Stomach (tissue), 9 donors: ENCODE data around the gene FTO. TPM values are rescaled to one million over a fixed set of nuclear protein-coding genes. Genes with fewer than 3 reads are reported as not detected.

ENCODE experiments used
- DNase-seq, 2 donors: peaks; one replicate each; pipeline versions ENCODE4 v3.0.0 to v3.0.0-alpha.2; 2013 to 2019
- H3K27ac ChIP-seq, 5 donors: fragments of 200-600 bp in 4 of 5; sonication (generic) in 4 of 5; one replicate each; pipeline ENCODE4 v1.5.1; 2013 to 2019; ENCODE audit warnings: mild to moderate bottlenecking in 1 of 5, moderate library complexity in 1 of 5
- H3K27me3 ChIP-seq, 3 donors: fragments of 200-600 bp; sonication (generic); one replicate each; pipeline ENCODE4 v1.5.1; 2017 to 2019; ENCODE audit warnings: mixed run types in 1 of 3
- H3K36me3 ChIP-seq, 4 donors: fragments of 200-600 bp; sonication (generic); 1 replicate in 3 of 4; 2 replicates in 1 of 4; pipeline ENCODE4 v1.5.1; 2016 to 2019
- H3K4me1 ChIP-seq, 4 donors: fragments of 200-600 bp; sonication (generic); one replicate each; pipeline ENCODE4 v1.5.1; 2016 to 2019
- H3K4me3 ChIP-seq, 4 donors: fragments of 200-600 bp; sonication (generic) in 3 of 4; one replicate each; pipeline ENCODE4 v1.5.1; 2016 to 2019; ENCODE audit warnings: mild to moderate bottlenecking in 1 of 4
- H3K9me3 ChIP-seq, 4 donors: fragments of 200-600 bp; sonication (generic); one replicate each; pipeline ENCODE4 v1.5.1; 2016 to 2019
- CTCF ChIP-seq, 7 experiments: fragments of 450-650 bp in 4 of 7; fragments of 200-600 bp in 3 of 7; sonication (generic) in 3 of 7; IDR thresholded peaks; one replicate each; pipeline ENCODE4 v1.5.1; 2016 to 2019; ENCODE audit warnings: antibody characterized with exemption in 7 of 7, control low read depth in 2 of 7, mild to moderate bottlenecking in 1 of 7
- EP300 ChIP-seq: sonication (generic); formaldehyde crosslinking; IDR thresholded peaks from one replicate; pipeline ENCODE4 v1.6.1; 2017; ENCODE audit warnings: antibody characterized with exemption
- POLR2A ChIP-seq, 4 donors: fragments of 450-650 bp; IDR thresholded peaks; one replicate each; pipeline ENCODE4 v1.6.1; 2016; ENCODE audit warnings: antibody characterized with exemption in 4 of 4, control low read depth in 2 of 4, mild to moderate bottlenecking in 1 of 4, moderate library complexity in 1 of 4
- POLR2AphosphoS5 ChIP-seq, 3 donors: sonication (generic); formaldehyde crosslinking; IDR thresholded peaks; one replicate each; pipeline ENCODE4 v1.6.1; 2016; ENCODE audit warnings: antibody characterized with exemption in 3 of 3
- WGBS, 5 donors: extraction: QIAGEN DNeasy Blood & Tissue Kit in 3 of 5; methylation state at CpG; one replicate each; pipeline versions ENCODE4 v1.1.5 to v1.1.7; 2013 to 2018; 5-methylcytosine and 5-hydroxymethylcytosine counted together
- intact Hi-C: fragments of 100-400 bp; cut with DNase I; formaldehyde crosslinking; loops from one replicate; pipeline ENCODE4 v1.15.1; 2023; ENCODE audit warnings: low total_unique reads
- polyA plus RNA-seq, 3 donors: library from polyadenylated mRNA; stranded (reverse); fragments of 200-250 nt; gene quantifications; one replicate each; pipeline ENCODE4 v1.2.3, GENCODE V29; 2013
- total RNA-seq, 5 donors: library from RNA; depleted of rRNA; stranded (reverse); fragments of >200 nt; gene quantifications; one replicate each; pipeline versions ENCODE4 v1.1.0 to v1.2.3, GENCODE V29; 2014 to 2016
- donor health status: healthy with polysubstance abuse.
- donor health status: Bipolar disorder and iron deficiency.
- donor health status: healthy.

Gene FTO
- total and polyA plus RNA-seq, 8 donors, result 9.3 to 88.7 (median 24.6) TPM

- Histone ChIP-seq H3K36me3 (peaks cover 0 to 5% (median 0%) of the 10 kb centered on the region in 4 donors), H3K4me1 (no peaks in the 10 kb centered on the region), H3K27me3 (no peaks in the 10 kb centered on the region), H3K9me3 (no peaks in the 10 kb centered on the region), H3K27ac (no peak overlapping the region), H3K4me3 (no peak overlapping the region)
- DNase-seq, result no peak
- WGBS, 5 donors, result 83 to 88% (median 86%) methylated on average over 6 of the region's 6 CpGs
- TF ChIP-seq EP300 (no peak), POLR2AphosphoS5 (IDR thresholded peaks at IDR 0.05) (no peak), CTCF (IDR thresholded peaks at IDR 0.05) (no peak), POLR2A (IDR thresholded peaks at IDR 0.05) (no peak)
- intact Hi-C loops, result no loop called here
Observed at GRCh38 chr16:54125751-54126655, 422.0 kb downstream of the FTO start.

DNA sequence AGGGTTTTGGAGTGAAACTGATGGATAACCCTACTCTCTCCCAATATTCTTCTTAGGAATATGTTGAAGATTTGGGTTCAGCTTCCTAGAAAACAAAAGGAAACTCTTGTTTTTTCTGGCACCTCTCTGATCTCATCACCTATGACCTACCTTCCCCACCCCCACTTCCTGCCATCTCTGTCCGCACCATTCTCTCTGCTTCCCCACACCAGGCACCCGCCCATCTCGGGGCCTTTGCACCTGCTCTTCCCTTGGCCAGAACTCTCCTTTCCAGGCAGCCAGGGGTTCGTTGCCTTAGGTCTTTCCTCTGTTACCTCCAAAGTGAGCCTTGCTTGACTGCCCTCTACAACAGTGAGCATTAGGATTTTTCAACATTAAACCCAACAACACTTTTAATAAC, 423.0 kb downstream of the FTO start:
- DNase-seq, result no peak
- Histone ChIP-seq H3K36me3 (no peaks in the 10 kb centered on the region), H3K27me3 (no peaks in the 10 kb centered on the region), H3K4me3 (no peak overlapping the region), H3K4me1 (no peaks in the 10 kb centered on the region), H3K9me3 (no peaks in the 10 kb centered on the region), H3K27ac (no peak overlapping the region)
- 59 to 73% (median 69%) methylated on average over 4 of the region's 4 CpGs for WGBS, 5 donors
- intact Hi-C loops, result no loop called here
- TF ChIP-seq EP300, result no peak
- TF ChIP-seq POLR2A (IDR thresholded peaks at IDR 0.05), result no peak
- TF ChIP-seq POLR2AphosphoS5 (IDR thresholded peaks at IDR 0.05), result no peak

- no peak for DNase-seq
- H3K4me3 ChIP-seq, result no peak overlapping the region
- no peaks in the 10 kb centered on the region for H3K36me3 ChIP-seq
- intact Hi-C loops, result no loop called here
- no peaks in the 10 kb centered on the region for H3K4me1 ChIP-seq
- WGBS, 5 donors, result 63 to 76% (median 70%) methylated on average over 5 of the region's 5 CpGs
- TF ChIP-seq CTCF (IDR thresholded peaks at IDR 0.05), result no peak
- no peak for TF ChIP-seq POLR2AphosphoS5 (IDR thresholded peaks at IDR 0.05)
- TF ChIP-seq EP300, result no peak
- no peak for TF ChIP-seq POLR2A (IDR thresholded peaks at IDR 0.05)
- H3K9me3 ChIP-seq, result no peaks in the 10 kb centered on the region
- H3K27me3 ChIP-seq, result no peaks in the 10 kb centered on the region
- no peak overlapping the region for H3K27ac ChIP-seq
Observed at GRCh38 chr16:54128629-54129234, 424.8 kb downstream of the FTO start.

GRCh38 chr16:54129810-54130209, 425.9 kb downstream of the FTO start:
- TF ChIP-seq CTCF (IDR thresholded peaks at IDR 0.05) (no peak), POLR2A (IDR thresholded peaks at IDR 0.05) (no peak), EP300 (no peak), POLR2AphosphoS5 (IDR thresholded peaks at IDR 0.05) (no peak)
- no peak for DNase-seq
- Histone ChIP-seq H3K27ac (no peak overlapping the region), H3K9me3 (no peaks in the 10 kb centered on the region), H3K27me3 (no peaks in the 10 kb centered on the region), H3K4me3 (no peak overlapping the region), H3K36me3 (no peaks in the 10 kb centered on the region), H3K4me1 (no peaks in the 10 kb centered on the region)
- intact Hi-C loops, result no loop called here
